Endothelial cell of umbilical vein (primary cell): Measurements from ENCODE around the gene CFAP210.

ENCODE experiments used
- CTCF ChIP-seq, 2 donors: IDR thresholded peaks; 1 replicate in 1 of 2; 2 replicates in 1 of 2; pipeline ENCODE4 v1.5.1; 2011; ENCODE audit warnings: low read length in 2 of 2, mild to moderate bottlenecking in 2 of 2, moderate library complexity in 2 of 2, control low read depth in 1 of 2, inconsistent platforms in 1 of 2, low read depth in 1 of 2; ENCODE audit not compliant: insufficient read depth in 1 of 2; ENCODE audit errors: extremely low read depth in 1 of 2
- EZH2 ChIP-seq: IDR thresholded peaks from 2 replicates; pipeline ENCODE4 v1.6.1; 2012; ENCODE audit warnings: borderline replicate concordance, low read depth, mild to moderate bottlenecking, moderate library complexity, low read length, inconsistent platforms; ENCODE audit not compliant: severe bottlenecking
- GATA2 ChIP-seq: IDR thresholded peaks from 2 replicates; pipeline ENCODE4 v1.7.0; 2011; ENCODE audit warnings: low read depth, mild to moderate bottlenecking, moderate library complexity, mixed read lengths, low read length; ENCODE audit not compliant: insufficient read length, insufficient read depth
- JUN ChIP-seq: IDR thresholded peaks from 2 replicates; pipeline ENCODE4 v1.6.1; 2011; ENCODE audit warnings: borderline replicate concordance, low read depth; ENCODE audit not compliant: insufficient read length, insufficient read depth
- POLR2A ChIP-seq: IDR thresholded peaks from 2 replicates; pipeline ENCODE4 v1.6.1; 2012; ENCODE audit warnings: low read depth, mild to moderate bottlenecking, control low read depth, low read length
- POLR2AphosphoS5 ChIP-seq: IDR thresholded peaks from 2 replicates; pipeline ENCODE4 v1.6.1; 2012; ENCODE audit warnings: low read depth, mild to moderate bottlenecking, control low read depth, low read length, moderate library complexity; ENCODE audit not compliant: insufficient read depth
- TF ChIP-seq, protein P1 (sequence below): IDR thresholded peaks from 2 replicates; pipeline ENCODE4 v1.6.1; 2011; ENCODE audit not compliant: insufficient read depth, insufficient read length

DNA sequence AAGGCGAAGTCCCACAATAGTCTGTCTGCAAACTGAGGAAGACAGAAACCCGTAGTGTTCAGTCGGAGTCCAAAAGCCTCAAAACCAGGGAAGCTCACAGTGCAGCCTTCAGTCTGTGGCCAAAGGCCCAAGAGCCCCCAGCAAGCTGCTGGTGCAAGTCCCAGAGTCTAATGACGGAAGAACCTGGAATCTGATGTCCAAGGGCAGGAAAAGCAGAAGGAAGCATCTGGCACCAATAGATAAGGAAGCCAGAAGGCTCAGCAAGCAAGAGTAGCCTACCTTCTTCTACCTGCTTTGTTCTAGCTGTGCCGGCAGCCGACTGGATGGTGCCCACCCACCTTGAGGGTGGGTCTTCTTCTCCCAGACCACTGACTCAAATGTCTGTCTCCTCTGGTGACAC is 21.8 kb downstream of the CFAP210 start:
- TF ChIP-seq EZH2 (no peak), JUN (no peak), CTCF (IDR thresholded peaks at IDR 0.05; ENCODE audit: extremely low read depth in 1 of 2, insufficient read depth in 1 of 2, low read depth in 1 of 2, low read length in 2 of 2) (no peak), POLR2AphosphoS5 (no peak), POLR2A (no peak), GATA2 (no peak)
- TF ChIP-seq, protein P1, sequence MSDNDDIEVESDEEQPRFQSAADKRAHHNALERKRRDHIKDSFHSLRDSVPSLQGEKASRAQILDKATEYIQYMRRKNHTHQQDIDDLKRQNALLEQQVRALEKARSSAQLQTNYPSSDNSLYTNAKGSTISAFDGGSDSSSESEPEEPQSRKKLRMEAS: no peak
